ENCODE results near the gene CDYL2.

- TF ChIP-seq POLR2A (IDR thresholded peaks at IDR 0.05; ENCODE audit: low read depth, low read length), result no peak
- no peak for TF ChIP-seq TAF1 (IDR thresholded peaks at IDR 0.05; ENCODE audit: borderline replicate concordance, low read depth, low read length)
- no peak for TF ChIP-seq POLR2AphosphoS5 (IDR thresholded peaks at IDR 0.05; ENCODE audit: low read depth, low read length)
Measured at GRCh38 chr16:80784951-80785350, 19.4 kb downstream of the CDYL2 start.
